ENCODE results near the gene ADAMTS12. TPM values are rescaled to one million over a fixed set of nuclear protein-coding genes. Genes with fewer than 3 reads are reported as not detected.
A peak's percentile ranks its signal among the peaks of the same experiment; 100 is the strongest.

The ADAMTS12 gene
- polyA plus RNA-seq, 1 experiment = 46.8 TPM

DNA sequence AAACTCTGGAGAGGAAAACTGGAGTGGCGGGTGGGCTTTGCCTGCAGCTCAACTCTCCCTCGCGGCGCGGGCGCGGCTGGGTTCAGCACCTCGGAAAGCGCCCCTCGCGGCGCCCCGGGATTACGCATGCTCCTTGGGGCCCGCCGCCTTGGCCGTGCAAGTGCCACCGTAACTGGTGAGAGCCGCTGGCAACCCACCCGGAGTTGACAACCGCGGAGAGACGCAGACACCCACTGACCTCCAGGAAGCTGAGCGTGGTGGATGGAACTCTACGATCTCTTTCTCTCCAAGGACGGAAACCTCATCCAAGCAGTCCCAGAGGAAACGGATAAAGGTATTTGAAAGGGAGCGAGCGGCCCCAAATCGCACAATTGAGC is 44.2 kb upstream of the ADAMTS12 start:
- peak; percentile 7 for DNase-seq (ENCODE audit: low read depth, low spot score)

GRCh38 chr5:33934176-33934575 is 42.4 kb upstream of the ADAMTS12 start:
- peaks cover 15% of the 10 kb centered on the region; the same call in 1 of the 2 replicates for H3K9me3 ChIP-seq (ENCODE audit: control insufficient read depth, insufficient read depth, low read length)
- no peak overlapping the region for H3K27ac ChIP-seq (ENCODE audit: low read depth, low read length)
- H3K27me3 ChIP-seq (ENCODE audit: control insufficient read depth, insufficient read depth, low read length) = peaks cover 32% of the 10 kb centered on the region
- no peak for DNase-seq (ENCODE audit: low read depth, low spot score)
- H3K4me3 ChIP-seq (ENCODE audit: low read depth, low read length) = no peak overlapping the region
- no peak for TF ChIP-seq CTCF (IDR thresholded peaks at IDR 0.05; ENCODE audit: low read depth, low read length)
- POLR2A ChIA-PET = no interaction called here
- CTCF ChIA-PET = interaction anchor here (0.6 to 5.1 kb wide), 33 partner anchors 8 to 493 kb away, joined by 3 to 47 read pairs (median 4); partner anchors contain the start of gene ADAMTS12

More for the DNA sequence above, 44.2 kb upstream of the ADAMTS12 start:
- CTCF ChIA-PET = interaction anchor here (0.7 to 5.1 kb wide), 14 partner anchors 9 to 466 kb away, joined by 3 to 47 read pairs (median 10); partner anchors contain the start of gene ADAMTS12
- no peak for TF ChIP-seq CTCF (IDR thresholded peaks at IDR 0.05; ENCODE audit: low read depth, low read length)
- POLR2A ChIA-PET = no interaction called here
- Histone ChIP-seq H3K27ac (ENCODE audit: low read depth, low read length) (no peak overlapping the region), H3K9me3 (ENCODE audit: control insufficient read depth, insufficient read depth, low read length) (peaks cover 15% of the 10 kb centered on the region; the same call in 1 of the 2 replicates), H3K27me3 (ENCODE audit: control insufficient read depth, insufficient read depth, low read length) (peaks cover 49% of the 10 kb centered on the region), H3K4me3 (ENCODE audit: low read depth, low read length) (peak overlapping the region; percentile 60)

DNA sequence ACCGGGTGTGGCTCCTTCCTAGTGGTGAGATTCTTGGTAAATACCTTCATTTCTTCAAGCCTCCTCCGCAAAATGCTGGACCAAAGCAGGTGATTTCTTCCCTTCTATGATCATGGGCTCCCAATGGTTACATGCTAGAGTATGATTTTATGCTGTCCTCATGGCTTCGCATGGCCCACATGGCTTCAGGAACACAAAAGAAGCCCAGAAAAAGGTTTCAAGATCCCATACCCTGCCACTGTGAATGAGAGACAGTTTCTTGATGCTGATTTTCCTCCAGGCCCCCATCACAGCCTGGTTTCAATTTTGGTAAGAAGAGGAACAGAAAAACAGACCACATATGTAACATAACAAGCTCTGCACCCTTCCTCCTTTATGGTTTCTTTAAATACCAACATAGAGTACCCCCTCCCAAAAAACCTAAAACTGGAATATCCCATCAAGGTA is 42.0 kb upstream of the ADAMTS12 start:
- DNase-seq (ENCODE audit: low read depth, low spot score) = no peak
- CTCF ChIA-PET = interaction anchor here (0.6 to 5.1 kb wide), 26 partner anchors 8 to 464 kb away, joined by 3 to 47 read pairs (median 5); partner anchors contain the start of gene ADAMTS12
- POLR2A ChIA-PET = no interaction called here
- TF ChIP-seq CTCF (IDR thresholded peaks at IDR 0.05; ENCODE audit: low read depth, low read length) = no peak
- peaks cover 28% of the 10 kb centered on the region for H3K27me3 ChIP-seq (ENCODE audit: control insufficient read depth, insufficient read depth, low read length)
- H3K4me3 ChIP-seq (ENCODE audit: low read depth, low read length) = no peak overlapping the region
- H3K27ac ChIP-seq (ENCODE audit: low read depth, low read length) = no peak overlapping the region
- H3K9me3 ChIP-seq (ENCODE audit: control insufficient read depth, insufficient read depth, low read length) = peaks cover 15% of the 10 kb centered on the region; the same call in 1 of the 2 replicates

DNA sequence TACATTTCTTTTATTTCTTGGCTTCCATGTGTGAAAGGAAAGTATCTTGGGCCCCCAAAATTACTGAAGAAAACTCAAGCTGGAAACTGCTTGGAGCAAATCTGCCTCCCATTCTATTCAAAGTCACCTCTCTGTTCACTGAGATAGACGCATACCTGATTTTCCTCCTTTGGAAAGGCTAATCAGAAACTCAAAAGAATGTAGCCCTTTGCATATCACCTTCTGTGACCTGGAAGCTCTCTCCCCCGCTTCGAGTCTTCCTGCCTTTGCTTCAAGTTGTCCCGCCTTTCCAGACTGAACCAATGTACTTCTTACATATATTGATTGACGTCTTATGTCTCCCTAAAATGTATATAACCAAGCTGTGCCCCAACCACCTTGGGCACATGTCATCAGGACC is 39.3 kb upstream of the ADAMTS12 start:
- no peak overlapping the region for H3K27ac ChIP-seq (ENCODE audit: low read depth, low read length)
- no peak overlapping the region for H3K4me3 ChIP-seq (ENCODE audit: low read depth, low read length)
- no peak for TF ChIP-seq CTCF (IDR thresholded peaks at IDR 0.05; ENCODE audit: low read depth, low read length)
- no peaks in the 10 kb centered on the region; the same call in 1 of the 2 replicates for H3K9me3 ChIP-seq (ENCODE audit: control insufficient read depth, insufficient read depth, low read length)
- ChIA-PET POLR2A (no interaction called here), CTCF (no interaction called here)
- H3K27me3 ChIP-seq (ENCODE audit: control insufficient read depth, insufficient read depth, low read length) = peaks cover 2% of the 10 kb centered on the region
- no peak for DNase-seq (ENCODE audit: low read depth, low spot score)

DNA sequence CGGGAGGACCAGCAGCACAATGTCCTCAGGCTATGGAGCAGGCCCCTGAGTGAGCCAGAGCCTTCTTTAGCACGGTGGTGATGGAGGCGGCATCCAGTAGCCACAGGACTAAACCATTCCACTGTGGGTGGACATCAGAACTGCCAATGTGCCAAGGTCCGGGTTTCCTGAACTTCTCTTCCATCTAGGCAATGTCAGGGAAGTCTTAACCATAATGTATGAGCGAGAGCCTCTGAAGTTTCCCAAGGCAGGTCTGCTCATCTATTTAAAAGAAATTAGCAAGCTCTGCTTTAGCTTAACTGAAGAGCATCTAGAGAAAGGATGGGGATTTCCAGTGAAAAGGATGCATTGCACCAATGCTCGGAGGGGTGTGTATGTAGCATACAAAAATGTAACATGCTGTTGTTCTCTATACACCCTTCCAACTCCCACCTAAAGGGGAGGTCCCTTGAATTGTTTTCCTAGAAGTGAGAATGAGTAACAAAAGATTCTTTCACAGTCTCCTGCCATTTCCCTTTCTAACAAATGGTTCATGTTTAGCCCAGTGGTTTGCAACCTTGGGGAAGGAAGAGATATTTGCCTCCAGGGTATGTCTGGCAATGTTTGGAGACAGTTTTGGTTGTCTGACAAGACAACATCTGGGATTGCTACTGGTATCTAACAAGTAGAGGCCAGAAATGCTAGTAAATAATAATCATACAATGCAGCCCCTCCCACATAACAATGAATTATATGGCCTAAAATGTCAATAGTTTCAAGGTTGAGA is 38.3 kb upstream of the ADAMTS12 start:
- ChIA-PET POLR2A (no interaction called here), CTCF (no interaction called here)
- DNase-seq (ENCODE audit: low read depth, low spot score) = no peak
- no peaks in the 10 kb centered on the region for H3K27me3 ChIP-seq (ENCODE audit: control insufficient read depth, insufficient read depth, low read length)
- TF ChIP-seq CTCF (IDR thresholded peaks at IDR 0.05; ENCODE audit: low read depth, low read length) = no peak
- H3K4me3 ChIP-seq (ENCODE audit: low read depth, low read length) = no peak overlapping the region
- H3K27ac ChIP-seq (ENCODE audit: low read depth, low read length) = no peak overlapping the region
- no peaks in the 10 kb centered on the region for H3K9me3 ChIP-seq (ENCODE audit: control insufficient read depth, insufficient read depth, low read length)
